Prostate gland (tissue), 2 donors: Measurements from ENCODE around the gene KREMEN1.

Source experiments
- POLR2AphosphoS5 ChIP-seq: sonication (generic); formaldehyde crosslinking; IDR thresholded peaks from one replicate; pipeline ENCODE4 v1.6.1; 2017; ENCODE audit warnings: antibody characterized with exemption
- TF ChIP-seq, protein P1 (sequence below), 4 experiments: fragments of 200-600 bp in 2 of 4; fragments of 450-650 bp in 2 of 4; sonication (generic) in 2 of 4; IDR thresholded peaks; 1 replicate in 3 of 4; 2 replicates in 1 of 4; pipeline ENCODE4 v1.5.1; 2016 to 2019; ENCODE audit warnings: antibody characterized with exemption in 4 of 4, mild to moderate bottlenecking in 2 of 4, moderate library complexity in 2 of 4

DNA sequence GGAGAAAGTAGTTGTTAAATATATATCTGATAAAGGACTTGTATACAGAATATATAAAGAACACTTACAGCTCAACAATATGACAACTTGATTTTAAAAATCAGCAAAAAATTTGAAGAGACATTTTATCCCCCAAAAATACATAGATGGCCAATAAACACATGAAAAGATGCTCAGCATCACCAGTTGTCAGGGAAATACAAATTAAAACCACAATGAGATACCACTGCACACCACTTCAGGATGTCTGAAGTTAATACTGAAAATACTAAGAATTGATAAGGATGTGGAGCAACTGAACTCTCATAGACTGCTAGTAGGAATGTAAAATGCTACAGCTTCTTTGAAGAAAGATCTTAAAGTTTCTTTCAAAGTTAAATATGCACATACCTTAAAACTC lies 49.2 kb downstream of the KREMEN1 start:
- TF ChIP-seq, protein P1, sequence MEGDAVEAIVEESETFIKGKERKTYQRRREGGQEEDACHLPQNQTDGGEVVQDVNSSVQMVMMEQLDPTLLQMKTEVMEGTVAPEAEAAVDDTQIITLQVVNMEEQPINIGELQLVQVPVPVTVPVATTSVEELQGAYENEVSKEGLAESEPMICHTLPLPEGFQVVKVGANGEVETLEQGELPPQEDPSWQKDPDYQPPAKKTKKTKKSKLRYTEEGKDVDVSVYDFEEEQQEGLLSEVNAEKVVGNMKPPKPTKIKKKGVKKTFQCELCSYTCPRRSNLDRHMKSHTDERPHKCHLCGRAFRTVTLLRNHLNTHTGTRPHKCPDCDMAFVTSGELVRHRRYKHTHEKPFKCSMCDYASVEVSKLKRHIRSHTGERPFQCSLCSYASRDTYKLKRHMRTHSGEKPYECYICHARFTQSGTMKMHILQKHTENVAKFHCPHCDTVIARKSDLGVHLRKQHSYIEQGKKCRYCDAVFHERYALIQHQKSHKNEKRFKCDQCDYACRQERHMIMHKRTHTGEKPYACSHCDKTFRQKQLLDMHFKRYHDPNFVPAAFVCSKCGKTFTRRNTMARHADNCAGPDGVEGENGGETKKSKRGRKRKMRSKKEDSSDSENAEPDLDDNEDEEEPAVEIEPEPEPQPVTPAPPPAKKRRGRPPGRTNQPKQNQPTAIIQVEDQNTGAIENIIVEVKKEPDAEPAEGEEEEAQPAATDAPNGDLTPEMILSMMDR (IDR thresholded peaks at IDR 0.05): no peak
- TF ChIP-seq POLR2AphosphoS5: no peak
